GM21825 (cell line): Measurements from ENCODE around the gene TOB1.

Experiments used
- ATAC-seq: cut with Tn5 transposase; IDR thresholded peaks from one replicate; pipeline ENCODE4 v1.9.1; 2021; ENCODE audit warnings: mild to moderate bottlenecking, moderate library complexity; ENCODE audit not compliant: unreplicated experiment

TOB1 gene

GRCh38 chr17:50848711-50849110, 17.4 kb downstream of the TOB1 start:
- no peak for ATAC-seq

GRCh38 chr17:50848039-50848438, 18.1 kb downstream of the TOB1 start:
- no peak for ATAC-seq

GRCh38 chr17:50847566-50847965, 18.6 kb downstream of the TOB1 start:
- ATAC-seq: no peak

- ATAC-seq: no peak
Observed at GRCh38 chr17:50845240-50846147, 20.7 kb downstream of the TOB1 start.

- ATAC-seq: no peak
Observed at GRCh38 chr17:50844117-50844700, 21.9 kb downstream of the TOB1 start.

- ATAC-seq: no peak
Observed at GRCh38 chr17:50843150-50843905, 22.8 kb downstream of the TOB1 start.

GRCh38 chr17:50842506-50843149, 23.5 kb downstream of the TOB1 start:
- ATAC-seq: no peak

GRCh38 chr17:50841949-50842354, 24.2 kb downstream of the TOB1 start:
- no peak for ATAC-seq

GRCh38 chr17:50841277-50841948, 24.7 kb downstream of the TOB1 start:
- ATAC-seq: no peak

- ATAC-seq: no peak
Observed at GRCh38 chr17:50840311-50840851, 25.8 kb downstream of the TOB1 start.

- no peak for ATAC-seq
Observed at GRCh38 chr17:50839591-50840310, 26.4 kb downstream of the TOB1 start.

GRCh38 chr17:50837980-50838954, 27.9 kb downstream of the TOB1 start:
- ATAC-seq: no peak

- ATAC-seq: no peak
Observed at GRCh38 chr17:50837286-50837979, 28.7 kb downstream of the TOB1 start.

GRCh38 chr17:50836826-50837225, 29.3 kb downstream of the TOB1 start:
- ATAC-seq: no peak

GRCh38 chr17:50835301-50836234, 30.6 kb downstream of the TOB1 start, which contains the start of gene WFIKKN2:
Gene WFIKKN2 (plus strand): TSS chr17:50835586. CDS start chr17:50835938, 352 bp downstream.
- ATAC-seq: no peak

- ATAC-seq: no peak
Observed at GRCh38 chr17:50834429-50835300, 31.5 kb downstream of the TOB1 start.
